GM12878 (cell line): Measurements from ENCODE around the gene CARD9. TPM values are rescaled to one million over a fixed set of nuclear protein-coding genes. Genes with fewer than 3 reads are reported as not detected.

Experiments used
- ATAC-seq: fragments of 200-7000 bp; cut with Tn5 transposase; 3 replicates; pipeline ENCODE4 v1.9.1; 2020; ENCODE audit warnings: mild to moderate bottlenecking, moderate library complexity
- BruUV-seq: library from RNA; stranded (reverse); fragments of 400-500 nt; replicated peaks from 2 replicates; lab custom pipeline; 2021; lab: Mats Ljungman, UMichigan
- CTCF ChIA-PET: fragments of 300-600 bp; sonication (Branson Sonifier 250); formaldehyde crosslinking; extraction: SDS; loops from one replicate; lab custom pipeline; 2021; ENCODE audit warnings: inconsistent platforms; lab: Yijun Ruan, JAX
- POLR2A ChIA-PET: fragments of 350-600 bp; formaldehyde crosslinking; extraction: SDS; loops from one replicate; lab custom pipeline; 2021; ENCODE audit warnings: inconsistent platforms; lab: Charles Lee
- RAD21 ChIA-PET: fragments of 300-600 bp; sonication (Branson Sonifier 250); formaldehyde crosslinking; loops from one replicate; lab custom pipeline; 2023; ENCODE audit warnings: antibody characterized with exemption; ENCODE audit not compliant: unreplicated experiment; lab: Charles Lee
- SMC1A ChIA-PET: fragments of 300-600 bp; sonication (Branson Sonifier 250); formaldehyde crosslinking; loops from one replicate; lab custom pipeline; 2023; ENCODE audit not compliant: unreplicated experiment, uncharacterized antibody; lab: Charles Lee
- DNase-seq: peaks from one replicate; pipeline ENCODE4 v3.0.0-alpha.2; 2011; ENCODE audit warnings: low read depth, low spot score
- FAIRE-seq: peaks from 3 replicates; lab custom pipeline; 2011; peaks lifted over from hg19 to GRCh38; lab: Jason Lieb, UNC
- H2AFZ ChIP-seq: 2 replicates; pipeline ENCODE4 v1.6.0; 2011; ENCODE audit warnings: low read depth, low read length, control low read depth; ENCODE audit not compliant: control insufficient read depth
- H3K27ac ChIP-seq: 2 replicates; pipeline ENCODE4 v1.5.1; 2011; ENCODE audit warnings: control low read depth; ENCODE audit not compliant: control insufficient read depth, insufficient read depth
- H3K27me3 ChIP-seq, 2 experiments: replicated peaks in 1 of 2; 2 replicates each; pipeline versions ENCODE4 v1.6.0 to v1.6.1; 2011; ENCODE audit warnings: low read length in 1 of 2; ENCODE audit not compliant: control insufficient read depth in 2 of 2, insufficient read depth in 2 of 2
- H3K36me3 ChIP-seq, 2 experiments: 2 replicates each; pipeline ENCODE4 v1.5.1; 2011; ENCODE audit warnings: low read length in 1 of 2; ENCODE audit not compliant: control insufficient read depth in 2 of 2, insufficient read depth in 2 of 2
- H3K4me1 ChIP-seq: 2 replicates; pipeline ENCODE4 v1.6.1; 2011; ENCODE audit warnings: mild to moderate bottlenecking, low read length, moderate library complexity, mixed read lengths; ENCODE audit not compliant: control insufficient read depth, insufficient read depth
- H3K4me2 ChIP-seq: 2 replicates; pipeline ENCODE4 v1.6.0; 2011; ENCODE audit warnings: control low read depth; ENCODE audit not compliant: control insufficient read depth, insufficient read depth
- H3K4me3 ChIP-seq: fragments of 200-600 bp; sonication (generic); 2 replicates; pipeline ENCODE4 v1.5.1; 2016
- H3K79me2 ChIP-seq: 2 replicates; pipeline ENCODE4 v1.6.0; 2011; ENCODE audit warnings: low read length; ENCODE audit not compliant: control insufficient read depth, insufficient read depth
- H3K9ac ChIP-seq: 2 replicates; pipeline ENCODE4 v1.8.0; 2011; ENCODE audit warnings: low read length, control low read depth, mixed read lengths; ENCODE audit not compliant: control insufficient read depth, insufficient read depth
- H3K9me3 ChIP-seq: replicated peaks from 3 replicates; pipeline ENCODE4 v1.5.1; 2011; ENCODE audit warnings: mild to moderate bottlenecking, low read length; ENCODE audit not compliant: control insufficient read depth, insufficient read depth
- H4K20me1 ChIP-seq: 2 replicates; pipeline ENCODE4 v1.6.0; 2011; ENCODE audit not compliant: control insufficient read depth, insufficient read depth
- MLLT1 ChIP-seq: fragments of 450-650 bp; IDR thresholded peaks from 2 replicates; pipeline ENCODE4 v1.6.1; 2016; ENCODE audit warnings: mild to moderate bottlenecking
- PRDM15 ChIP-seq: fragments of 450-650 bp; formaldehyde crosslinking; IDR thresholded peaks from 2 replicates; pipeline ENCODE4 v1.4.0; 2020; ENCODE audit warnings: mild to moderate bottlenecking, moderate library complexity
- SRF ChIP-seq, 2 experiments: IDR thresholded peaks; 2 replicates each; pipeline ENCODE4 v1.6.1; 2011; ENCODE audit warnings: low read depth in 2 of 2, low read length in 2 of 2, mild to moderate bottlenecking in 1 of 2, moderate library complexity in 1 of 2
- WGBS: methylation state at CpG from one replicate; pipeline ENCODE4 v1.1.6; 2016; ENCODE audit warnings: low lambda C conversion rate; ENCODE audit not compliant: insufficient replicate concordance, insufficient coverage; ENCODE audit errors: missing lambda C conversion rate; 5-methylcytosine and 5-hydroxymethylcytosine counted together
- in situ Hi-C: fragments of 300-500 bp; cut with MboI; formaldehyde crosslinking; loops from 9 replicates; pipeline ENCODE4 v1.14.3; 2018; ENCODE audit warnings: mixed read lengths
- intact Hi-C: fragments of 100-400 bp; cut with micrococcal nuclease; formaldehyde crosslinking; loops from one replicate; pipeline ENCODE4 v1.14.2; 2022; ENCODE audit not compliant: unreplicated experiment
- polyA plus RNA-seq, 11 experiments: library from polyadenylated mRNA; depleted of rRNA in 4 of 11; unstranded in 6 of 11; stranded (reverse) in 5 of 11; fragments of >200 nt; fragmentation: Nextera tagmentation in 4 of 11; fragmentation: Illumina TruSeq in 1 of 11; extraction: Ambion mirVana in 4 of 11; extraction: Trizol in 1 of 11; gene quantifications; 1 replicate in 1 of 11; 2 replicates in 10 of 11; pipeline versions ENCODE4 v1.2.1 to v1.2.3, GENCODE V29; 2011 to 2016; ENCODE audit warnings: inconsistent platforms in 2 of 11, missing spikeins in 2 of 11, low read depth in 1 of 11
- total RNA-seq, 4 experiments: library from RNA; depleted of rRNA in 3 of 4; stranded (reverse); fragments of >200 nt in 3 of 4; fragmentation: Illumina TruSeq in 1 of 4; extraction: Trizol in 1 of 4; gene quantifications; 2 replicates each; pipeline versions ENCODE4 v1.2.1 to v1.2.3, GENCODE V29; 2013 to 2021
- TF ChIP-seq, protein P1 (sequence below): IDR thresholded peaks from 2 replicates; pipeline ENCODE4 v1.6.1; 2011; ENCODE audit warnings: mild to moderate bottlenecking, low read depth, low read length, moderate library complexity; ENCODE audit not compliant: insufficient replicate concordance

Gene CARD9
- total and polyA plus RNA-seq, 10 of the 15 experiments (the other 5 are each of a cell fraction or from before 2014, with no cell fraction given), result 0.11 to 4.9 (median 1.8) TPM; not detected in 1

- POLR2A ChIA-PET, result no interaction called here
- BruUV-seq, result no TSS peak
- H3K79me2 ChIP-seq, result no peaks in the 10 kb centered on the region
- no peak overlapping the region for H3K27ac ChIP-seq
- H2AFZ ChIP-seq, result no peak overlapping the region
- no peak for FAIRE-seq
- no peaks in the 10 kb centered on the region for H3K4me1 ChIP-seq
- intact Hi-C loops (no loop called here), in situ Hi-C loops (no loop called here)
- SMC1A ChIA-PET, result no interaction called here
- peaks cover 0 to 31% of the 10 kb centered on the region in 2 experiments; a peak in 3 of 4 replicates for H3K36me3 ChIP-seq
- no peaks in the 10 kb centered on the region for H3K27me3 ChIP-seq
- H3K4me3 ChIP-seq, result no peak overlapping the region
- H4K20me1 ChIP-seq, result no peaks in the 10 kb centered on the region
- no peak overlapping the region for H3K9ac ChIP-seq
- no peaks in the 10 kb centered on the region for H3K9me3 ChIP-seq
- CTCF ChIA-PET, result no interaction called here
- H3K4me2 ChIP-seq, result no peak overlapping the region
- no peak for DNase-seq
- TF ChIP-seq, protein P1, sequence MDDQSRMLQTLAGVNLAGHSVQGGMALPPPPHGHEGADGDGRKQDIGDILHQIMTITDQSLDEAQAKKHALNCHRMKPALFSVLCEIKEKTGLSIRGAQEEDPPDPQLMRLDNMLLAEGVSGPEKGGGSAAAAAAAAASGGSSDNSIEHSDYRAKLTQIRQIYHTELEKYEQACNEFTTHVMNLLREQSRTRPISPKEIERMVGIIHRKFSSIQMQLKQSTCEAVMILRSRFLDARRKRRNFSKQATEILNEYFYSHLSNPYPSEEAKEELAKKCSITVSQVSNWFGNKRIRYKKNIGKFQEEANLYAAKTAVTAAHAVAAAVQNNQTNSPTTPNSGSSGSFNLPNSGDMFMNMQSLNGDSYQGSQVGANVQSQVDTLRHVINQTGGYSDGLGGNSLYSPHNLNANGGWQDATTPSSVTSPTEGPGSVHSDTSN, result no peak
- TF ChIP-seq MLLT1 (no peak), PRDM15 (no peak), SRF (IDR thresholded peaks at IDR 0.05; ENCODE audit: low read depth in 2 of 2, low read length in 2 of 2) (no peak)
- no peak for ATAC-seq
- RAD21 ChIA-PET, result no interaction called here
- 87% methylated on average over 25 of the region's 28 CpGs for WGBS
These were observed 4.9 kb upstream of the CARD9 start for GRCh38 chr9:136378170-136379002.
